Ovary (tissue), 3 donors: Measurements from ENCODE around the gene MAFG.

Experiments
- EP300 ChIP-seq: sonication (generic); formaldehyde crosslinking; IDR thresholded peaks from one replicate; pipeline ENCODE4 v1.6.1; 2017; ENCODE audit warnings: antibody characterized with exemption
- POLR2A ChIP-seq: fragments of 450-650 bp; IDR thresholded peaks from one replicate; pipeline ENCODE4 v1.6.1; 2017; ENCODE audit warnings: antibody characterized with exemption, mild to moderate bottlenecking, moderate library complexity
- TF ChIP-seq, protein P1 (sequence below), 3 donors: fragments of 450-650 bp in 2 of 3; fragments of 200-600 bp in 1 of 3; IDR thresholded peaks; one replicate each; pipeline versions ENCODE4 v1.5.1 to v1.8.0; 2016 to 2022; ENCODE audit warnings: antibody characterized with exemption in 3 of 3, mild to moderate bottlenecking in 1 of 3
- donor health status: DM: no; HTN: no; CAD: no.

DNA sequence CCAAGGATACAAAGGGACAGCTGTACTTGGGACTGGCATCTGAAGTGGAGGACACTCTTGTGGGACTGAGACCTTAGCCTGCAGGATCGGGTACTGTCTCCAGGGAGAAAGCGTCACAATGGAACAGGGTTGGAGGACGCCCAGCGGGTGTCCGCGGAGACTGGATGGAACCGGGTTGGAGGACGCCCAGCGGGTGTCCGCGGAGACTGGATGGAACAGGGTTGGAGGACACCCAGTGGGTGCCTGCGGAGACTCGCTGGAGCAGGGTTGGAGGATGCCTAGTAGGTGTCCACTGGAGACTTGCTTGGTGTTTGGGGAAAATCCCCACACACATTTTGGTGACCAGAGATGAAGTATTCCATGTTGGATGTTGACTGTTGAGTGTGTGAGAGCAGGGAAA is 19.7 kb upstream of the MAFG start, which contains the start of gene MYADML2:
- no peak for TF ChIP-seq POLR2A
- TF ChIP-seq, protein P1, sequence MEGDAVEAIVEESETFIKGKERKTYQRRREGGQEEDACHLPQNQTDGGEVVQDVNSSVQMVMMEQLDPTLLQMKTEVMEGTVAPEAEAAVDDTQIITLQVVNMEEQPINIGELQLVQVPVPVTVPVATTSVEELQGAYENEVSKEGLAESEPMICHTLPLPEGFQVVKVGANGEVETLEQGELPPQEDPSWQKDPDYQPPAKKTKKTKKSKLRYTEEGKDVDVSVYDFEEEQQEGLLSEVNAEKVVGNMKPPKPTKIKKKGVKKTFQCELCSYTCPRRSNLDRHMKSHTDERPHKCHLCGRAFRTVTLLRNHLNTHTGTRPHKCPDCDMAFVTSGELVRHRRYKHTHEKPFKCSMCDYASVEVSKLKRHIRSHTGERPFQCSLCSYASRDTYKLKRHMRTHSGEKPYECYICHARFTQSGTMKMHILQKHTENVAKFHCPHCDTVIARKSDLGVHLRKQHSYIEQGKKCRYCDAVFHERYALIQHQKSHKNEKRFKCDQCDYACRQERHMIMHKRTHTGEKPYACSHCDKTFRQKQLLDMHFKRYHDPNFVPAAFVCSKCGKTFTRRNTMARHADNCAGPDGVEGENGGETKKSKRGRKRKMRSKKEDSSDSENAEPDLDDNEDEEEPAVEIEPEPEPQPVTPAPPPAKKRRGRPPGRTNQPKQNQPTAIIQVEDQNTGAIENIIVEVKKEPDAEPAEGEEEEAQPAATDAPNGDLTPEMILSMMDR (IDR thresholded peaks at IDR 0.05), result no peak
- TF ChIP-seq EP300, result no peak
